Hepatocyte (in vitro differentiated cells): Measurements from ENCODE around the gene TNIP3. TPM values are rescaled to one million over a fixed set of nuclear protein-coding genes. Genes with fewer than 3 reads are reported as not detected.

Experiments used
- DNase-seq: peaks from one replicate; pipeline ENCODE4 v3.0.0-alpha.2; 2016; ENCODE audit warnings: low spot score
- H2AFZ ChIP-seq: fragments of 200-600 bp; sonication (generic); 2 replicates; pipeline ENCODE4 v1.6.0; 2016; ENCODE audit warnings: antibody characterized with exemption, mild to moderate bottlenecking
- H3K27ac ChIP-seq: fragments of 200-600 bp; sonication (generic); 2 replicates; pipeline ENCODE4 v1.5.1; 2016; ENCODE audit warnings: mild to moderate bottlenecking
- H3K27me3 ChIP-seq: fragments of 200-600 bp; sonication (generic); 2 replicates; pipeline ENCODE4 v1.6.1; 2016
- H3K36me3 ChIP-seq: fragments of 200-600 bp; sonication (generic); replicated peaks from 2 replicates; pipeline ENCODE4 v1.5.1; 2016; ENCODE audit warnings: low read depth; ENCODE audit not compliant: insufficient read depth
- H3K4me1 ChIP-seq: fragments of 200-600 bp; sonication (generic); 2 replicates; pipeline ENCODE4 v1.5.1; 2016; ENCODE audit warnings: mild to moderate bottlenecking, moderate library complexity; ENCODE audit not compliant: insufficient read depth
- H3K4me2 ChIP-seq: fragments of 200-600 bp; sonication (generic); 2 replicates; pipeline ENCODE4 v1.6.0; 2016
- H3K4me3 ChIP-seq: fragments of 200-600 bp; sonication (generic); 2 replicates; pipeline ENCODE4 v1.5.1; 2016; ENCODE audit warnings: mild to moderate bottlenecking
- H3K79me2 ChIP-seq: fragments of 200-600 bp; sonication (generic); 2 replicates; pipeline ENCODE4 v1.6.0; 2017; ENCODE audit warnings: mild to moderate bottlenecking
- H3K9me2 ChIP-seq: fragments of 200-600 bp; sonication (generic); replicated peaks from 2 replicates; pipeline ENCODE4 v1.6.0; 2017; ENCODE audit warnings: mild to moderate bottlenecking; ENCODE audit not compliant: insufficient read depth
- H3K9me3 ChIP-seq: fragments of 200-600 bp; sonication (generic); 2 replicates; pipeline ENCODE4 v1.5.1; 2016; ENCODE audit warnings: low read depth, mild to moderate bottlenecking
- H4K20me1 ChIP-seq: fragments of 200-600 bp; sonication (generic); 2 replicates; pipeline ENCODE4 v1.6.0; 2016; ENCODE audit warnings: mild to moderate bottlenecking; ENCODE audit not compliant: insufficient read depth, poor library complexity, severe bottlenecking
- EZH2 ChIP-seq: fragments of 200-600 bp; sonication (generic); IDR thresholded peaks from 2 replicates; pipeline ENCODE4 v1.6.1; 2016; ENCODE audit warnings: antibody characterized with exemption, mild to moderate bottlenecking, borderline replicate concordance
- EZH2phosphoT487 ChIP-seq: fragments of 200-600 bp; sonication (generic); IDR thresholded peaks from one replicate; pipeline ENCODE4 v1.6.1; 2018; ENCODE audit warnings: antibody characterized with exemption, mild to moderate bottlenecking, low read depth, moderate library complexity; ENCODE audit not compliant: unreplicated experiment, severe bottlenecking
- WGBS: methylation state at CpG from one replicate; pipeline ENCODE4 v1.1.6; 2016; ENCODE audit warnings: low lambda C conversion rate; ENCODE audit errors: missing lambda C conversion rate; 5-methylcytosine and 5-hydroxymethylcytosine counted together
- polyA plus RNA-seq: library from polyadenylated mRNA; unstranded; fragments of >200 nt; fragmentation: Nextera tagmentation; extraction: Ambion mirVana; gene quantifications from 2 replicates; pipeline ENCODE4 v1.2.1, GENCODE V29; 2016
- total RNA-seq: library from RNA; depleted of rRNA; stranded (reverse); fragments of >200 nt; gene quantifications from 2 replicates; pipeline ENCODE4 v1.2.3, GENCODE V29; 2014
- TF ChIP-seq, protein P1 (sequence below): fragments of 200-600 bp; sonication (generic); IDR thresholded peaks from 2 replicates; pipeline ENCODE4 v1.5.1; 2016; ENCODE audit warnings: antibody characterized with exemption, mild to moderate bottlenecking; ENCODE audit not compliant: poor library complexity

The TNIP3 gene
- total and polyA plus RNA-seq, 2 experiments from 2014 or later, result 0.53 to 0.63 TPM

DNA sequence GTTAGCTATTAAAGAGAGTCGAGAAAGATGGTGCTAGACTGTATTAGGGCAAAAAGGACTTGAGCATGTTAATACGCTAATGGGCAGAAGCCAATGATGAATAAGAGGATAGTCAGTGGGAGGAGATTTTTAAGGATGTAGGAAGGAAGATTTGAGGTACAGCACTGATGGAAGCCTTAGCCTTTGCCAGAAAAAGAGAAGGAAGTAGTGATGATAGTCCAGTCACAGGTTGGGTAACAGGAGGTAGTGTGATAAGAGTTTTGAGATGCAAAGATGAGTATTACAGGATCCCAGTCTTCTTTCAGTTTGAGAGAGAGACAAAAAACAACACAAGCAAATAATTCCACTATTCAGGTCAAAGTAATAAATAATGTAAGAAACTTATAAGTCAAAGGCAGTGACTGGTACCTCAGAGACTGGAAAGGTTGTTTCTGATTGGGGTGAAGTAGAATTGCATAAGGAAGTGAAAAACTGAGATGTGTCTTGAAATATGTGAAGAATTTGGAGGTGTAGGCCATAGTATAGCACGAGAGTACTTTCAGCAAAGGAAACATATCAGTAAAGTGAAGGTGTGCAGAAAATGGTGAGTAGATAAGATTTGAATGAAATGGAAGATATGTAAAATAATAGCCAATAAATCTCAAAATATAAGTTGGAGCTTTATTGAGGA is 69.7 kb downstream of the TNIP3 start:
- Histone ChIP-seq H3K27ac (no peak overlapping the region), H3K4me2 (no peak overlapping the region), H3K4me1 (no peaks in the 10 kb centered on the region), H3K79me2 (no peaks in the 10 kb centered on the region), H3K36me3 (no peaks in the 10 kb centered on the region), H3K4me3 (no peak overlapping the region), H3K9me3 (no peaks in the 10 kb centered on the region), H4K20me1 (no peaks in the 10 kb centered on the region), H3K27me3 (no peaks in the 10 kb centered on the region), H2AFZ (no peak overlapping the region), H3K9me2 (no peaks in the 10 kb centered on the region)
- TF ChIP-seq, protein P1, sequence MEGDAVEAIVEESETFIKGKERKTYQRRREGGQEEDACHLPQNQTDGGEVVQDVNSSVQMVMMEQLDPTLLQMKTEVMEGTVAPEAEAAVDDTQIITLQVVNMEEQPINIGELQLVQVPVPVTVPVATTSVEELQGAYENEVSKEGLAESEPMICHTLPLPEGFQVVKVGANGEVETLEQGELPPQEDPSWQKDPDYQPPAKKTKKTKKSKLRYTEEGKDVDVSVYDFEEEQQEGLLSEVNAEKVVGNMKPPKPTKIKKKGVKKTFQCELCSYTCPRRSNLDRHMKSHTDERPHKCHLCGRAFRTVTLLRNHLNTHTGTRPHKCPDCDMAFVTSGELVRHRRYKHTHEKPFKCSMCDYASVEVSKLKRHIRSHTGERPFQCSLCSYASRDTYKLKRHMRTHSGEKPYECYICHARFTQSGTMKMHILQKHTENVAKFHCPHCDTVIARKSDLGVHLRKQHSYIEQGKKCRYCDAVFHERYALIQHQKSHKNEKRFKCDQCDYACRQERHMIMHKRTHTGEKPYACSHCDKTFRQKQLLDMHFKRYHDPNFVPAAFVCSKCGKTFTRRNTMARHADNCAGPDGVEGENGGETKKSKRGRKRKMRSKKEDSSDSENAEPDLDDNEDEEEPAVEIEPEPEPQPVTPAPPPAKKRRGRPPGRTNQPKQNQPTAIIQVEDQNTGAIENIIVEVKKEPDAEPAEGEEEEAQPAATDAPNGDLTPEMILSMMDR, result no peak
- TF ChIP-seq EZH2, result no peak
- TF ChIP-seq EZH2phosphoT487, result no peak
- DNase-seq, result no peak
- 77% methylated on average over 3 of the region's 3 CpGs for WGBS

DNA sequence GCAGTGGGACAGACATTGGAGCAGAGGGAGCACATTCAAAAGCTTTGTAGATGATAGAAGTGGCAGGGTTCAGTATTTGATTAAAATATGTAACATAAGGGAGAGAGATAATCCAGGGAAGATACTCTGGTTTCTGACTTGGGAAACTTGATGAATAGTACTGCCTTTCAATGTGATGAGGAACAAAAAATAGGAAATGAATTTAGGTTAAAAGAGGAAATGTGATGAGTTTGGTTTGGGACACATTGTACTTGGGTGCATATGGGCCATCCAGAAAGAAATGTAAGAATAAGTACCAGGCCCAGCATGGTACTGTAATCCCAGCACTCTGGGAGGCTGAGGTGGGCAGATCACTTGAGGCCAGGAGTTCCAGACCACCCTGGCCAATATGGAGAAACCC is 70.9 kb downstream of the TNIP3 start:
- Histone ChIP-seq H3K4me2 (no peak overlapping the region), H3K4me1 (no peaks in the 10 kb centered on the region), H3K9me2 (no peaks in the 10 kb centered on the region), H3K4me3 (no peak overlapping the region), H3K36me3 (no peaks in the 10 kb centered on the region), H4K20me1 (no peaks in the 10 kb centered on the region), H3K79me2 (no peaks in the 10 kb centered on the region), H2AFZ (no peak overlapping the region), H3K27me3 (no peaks in the 10 kb centered on the region), H3K27ac (no peak overlapping the region), H3K9me3 (no peaks in the 10 kb centered on the region)
- DNase-seq, result no peak
- TF ChIP-seq EZH2phosphoT487 (no peak), EZH2 (no peak)
- TF ChIP-seq, protein P1, result no peak

DNA sequence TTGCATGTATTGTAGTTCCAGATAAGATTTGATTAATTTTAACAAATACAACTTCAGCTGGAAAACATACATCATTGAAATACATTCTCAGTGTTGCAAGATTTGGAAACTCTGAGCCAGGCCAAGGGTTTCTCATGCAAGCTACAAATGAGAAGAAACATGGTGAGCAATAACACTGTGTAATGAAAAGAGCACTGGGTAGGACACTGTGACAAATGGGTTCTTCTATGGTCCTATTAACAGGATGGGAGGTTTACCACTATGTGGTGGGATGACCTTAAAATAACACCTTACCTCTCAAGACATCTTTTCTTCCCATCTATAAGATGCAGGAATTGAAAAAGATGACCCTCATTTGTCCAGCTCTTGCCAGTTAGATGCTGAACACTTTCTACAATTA is 72.2 kb downstream of the TNIP3 start:
- no peaks in the 10 kb centered on the region for H3K36me3 ChIP-seq
- no peak overlapping the region for H3K4me3 ChIP-seq
- H3K4me2 ChIP-seq, result no peak overlapping the region
- H3K27ac ChIP-seq, result no peak overlapping the region
- H3K4me1 ChIP-seq, result no peaks in the 10 kb centered on the region
- no peaks in the 10 kb centered on the region for H3K27me3 ChIP-seq
- H2AFZ ChIP-seq, result no peak overlapping the region
- DNase-seq, result no peak
- H4K20me1 ChIP-seq, result no peaks in the 10 kb centered on the region
- H3K79me2 ChIP-seq, result no peaks in the 10 kb centered on the region
- no peaks in the 10 kb centered on the region for H3K9me2 ChIP-seq
- TF ChIP-seq, protein P1, result no peak
- H3K9me3 ChIP-seq, result no peaks in the 10 kb centered on the region

DNA sequence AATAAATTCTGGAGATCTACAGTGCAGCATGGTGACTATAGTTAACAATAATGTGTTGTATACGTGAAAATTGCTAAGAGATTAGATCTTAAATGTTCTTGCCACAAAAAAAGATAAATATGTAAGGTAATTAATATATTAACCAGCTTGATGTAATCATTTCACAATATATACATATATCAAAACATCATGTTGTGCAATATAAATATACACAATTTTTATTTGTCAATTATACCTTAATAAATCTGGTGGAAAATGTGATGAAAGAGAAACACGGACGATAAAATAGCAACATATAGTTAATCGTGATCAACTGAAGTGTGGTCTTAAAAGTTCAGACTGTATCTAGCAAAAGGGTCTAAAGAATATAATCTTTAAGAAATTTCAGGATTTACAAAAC is 75.3 kb downstream of the TNIP3 start:
- no peak for TF ChIP-seq EZH2
- no peak for TF ChIP-seq EZH2phosphoT487
- TF ChIP-seq, protein P1, result no peak
- H3K9me3 ChIP-seq, result no peaks in the 10 kb centered on the region
- no peak overlapping the region for H3K27ac ChIP-seq
- no peaks in the 10 kb centered on the region for H4K20me1 ChIP-seq
- no peaks in the 10 kb centered on the region for H3K36me3 ChIP-seq
- H3K27me3 ChIP-seq, result no peaks in the 10 kb centered on the region
- no peaks in the 10 kb centered on the region for H3K79me2 ChIP-seq
- no peaks in the 10 kb centered on the region for H3K9me2 ChIP-seq
- H3K4me1 ChIP-seq, result no peaks in the 10 kb centered on the region
- no peak overlapping the region for H3K4me3 ChIP-seq
- no peak overlapping the region for H2AFZ ChIP-seq
- WGBS, result 86% methylated on average over 4 of the region's 4 CpGs
- H3K4me2 ChIP-seq, result no peak overlapping the region
- no peak for DNase-seq
